Activated gamma-delta T cell treated with Interleukin-2 at 50 U/mL for 16 hours (primary cell): ENCODE results near the gene DOK5.

ENCODE experiments used
- DNase-seq: peaks from one replicate; pipeline ENCODE4 v3.0.0-alpha.2; 2020

The DOK5 gene

DNA sequence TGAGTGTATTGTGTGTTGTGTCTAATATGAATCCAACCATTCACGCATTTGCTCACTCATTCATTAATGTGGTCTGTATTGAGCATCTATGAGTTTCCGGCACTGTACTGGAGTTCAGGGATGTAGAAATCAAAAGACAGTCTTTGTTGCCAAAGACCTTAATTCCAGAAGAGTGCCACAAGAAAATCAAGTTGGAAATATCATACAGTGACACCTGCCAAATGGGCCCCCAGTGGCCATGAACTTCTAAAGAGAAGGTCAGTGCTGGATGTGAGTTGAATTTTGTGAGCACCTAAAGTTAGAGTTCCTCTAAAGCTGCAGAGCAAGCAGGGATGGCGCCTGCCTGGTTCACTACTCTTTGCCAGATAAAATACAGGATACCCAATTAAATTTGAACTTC, 175.9 kb downstream of the DOK5 start:
- no peak for DNase-seq

GRCh38 chr20:54654450-54654849, 179.1 kb downstream of the DOK5 start:
- DNase-seq: no peak

- no peak for DNase-seq
These were observed 182.0 kb downstream of the DOK5 start for GRCh38 chr20:54657268-54657826.

- no peak for DNase-seq
These were observed 183.1 kb downstream of the DOK5 start for GRCh38 chr20:54658525-54658924.

DNA sequence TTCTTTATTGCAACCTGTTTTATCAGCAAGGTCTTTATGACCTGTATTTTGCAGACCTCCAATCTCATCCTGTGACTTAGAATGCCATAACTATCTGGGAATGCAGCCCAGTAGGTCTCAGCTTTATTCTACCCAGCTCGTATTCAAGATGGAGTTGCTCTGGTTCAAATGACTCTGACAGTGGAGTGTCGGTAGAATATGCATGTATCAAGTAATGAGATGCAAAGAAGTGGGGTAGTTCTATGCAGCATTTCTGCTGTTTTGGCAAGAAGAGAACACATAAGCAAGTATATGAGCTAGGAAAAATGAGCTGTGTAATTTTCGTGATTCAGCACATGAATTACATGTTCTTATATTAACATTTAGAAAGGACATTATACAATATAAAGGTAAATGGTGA, 185.9 kb downstream of the DOK5 start:
- DNase-seq: no peak

- DNase-seq: no peak
These were observed 186.6 kb downstream of the DOK5 start for GRCh38 chr20:54661880-54662465.

DNA sequence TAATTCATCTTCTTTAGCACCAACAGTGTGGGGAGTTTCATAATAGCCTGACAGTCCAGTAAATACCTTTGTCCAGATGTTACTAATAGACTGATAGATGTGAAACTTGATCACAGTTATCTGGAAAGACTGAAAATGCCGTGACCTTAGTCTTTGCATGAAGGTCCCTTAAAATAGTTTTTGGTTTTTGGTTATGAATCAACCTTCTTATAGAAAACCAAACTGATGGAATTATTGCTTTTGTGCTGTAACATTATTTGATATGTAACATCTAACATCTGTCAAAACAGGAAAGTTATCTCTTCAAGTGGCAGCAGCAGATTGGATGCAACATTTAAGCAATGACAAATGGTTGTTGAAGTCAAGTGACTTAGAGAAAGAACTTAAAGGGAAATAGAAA, 190.4 kb downstream of the DOK5 start:
- DNase-seq: no peak

DNA sequence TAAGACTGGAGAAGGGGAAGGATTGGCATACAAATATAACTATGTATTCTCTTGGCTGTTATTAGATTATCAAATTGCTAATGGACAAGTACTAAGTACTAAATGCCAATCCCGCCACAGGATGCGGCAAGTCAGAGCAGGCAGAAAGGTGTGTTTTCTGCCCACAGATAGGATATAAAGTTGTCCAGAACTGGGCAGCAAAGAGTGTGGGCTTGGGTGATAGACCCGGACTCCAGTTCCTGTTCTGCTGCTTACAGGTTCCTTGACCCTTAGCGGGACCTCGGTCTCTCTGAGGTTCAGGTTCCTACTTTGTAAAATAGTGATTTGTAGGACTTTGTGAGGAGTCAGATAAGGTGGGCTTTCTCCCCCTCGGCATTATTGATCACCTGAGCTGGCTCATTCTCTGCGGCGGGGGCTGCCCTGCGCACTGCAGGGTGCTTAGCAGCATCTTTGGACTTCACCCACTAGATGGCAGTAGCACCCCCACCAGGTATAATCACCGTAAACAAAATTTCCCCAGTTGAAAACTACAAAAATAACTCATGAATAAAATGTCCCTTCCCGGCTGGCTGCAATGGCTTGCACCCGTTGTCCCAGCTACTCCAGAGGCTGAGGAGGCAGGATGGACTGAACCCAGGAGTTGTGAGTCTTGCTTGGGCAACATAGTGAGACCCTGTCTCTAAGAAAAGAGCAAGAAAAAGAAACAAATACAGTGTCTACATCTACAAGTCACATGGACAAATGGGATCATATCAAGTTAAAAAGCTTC, 193.1 kb downstream of the DOK5 start:
- no peak for DNase-seq

- DNase-seq: no peak
These were observed 193.6 kb downstream of the DOK5 start for GRCh38 chr20:54669040-54669363.

GRCh38 chr20:54678253-54678652, 202.9 kb downstream of the DOK5 start:
- no peak for DNase-seq

- no peak for DNase-seq
These were observed 205.0 kb downstream of the DOK5 start for GRCh38 chr20:54680439-54680838.

GRCh38 chr20:54680872-54681619, 205.7 kb downstream of the DOK5 start:
- no peak for DNase-seq

DNA sequence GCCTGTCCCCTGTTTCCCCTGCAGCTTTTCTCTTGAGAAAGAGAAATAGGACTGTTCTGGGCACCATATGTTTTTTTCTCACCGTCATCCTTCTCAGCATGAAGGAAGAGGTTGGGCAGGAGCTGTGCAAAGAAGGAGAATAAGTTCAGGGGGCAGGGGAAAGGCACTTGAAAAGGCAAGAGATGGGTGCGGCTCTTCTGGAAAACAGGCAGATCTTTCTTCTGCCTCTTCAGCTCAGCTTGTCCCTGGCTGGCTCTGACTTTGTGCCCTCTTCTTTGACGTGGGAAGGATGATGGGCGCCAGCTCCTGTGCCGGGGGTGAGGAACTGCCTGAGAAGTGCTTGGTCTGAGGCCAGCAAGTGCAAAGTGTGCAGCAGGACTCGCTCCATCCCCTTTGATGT, 206.5 kb downstream of the DOK5 start:
- DNase-seq: no peak

GRCh38 chr20:54688476-54688875, 213.1 kb downstream of the DOK5 start:
- no peak for DNase-seq

- DNase-seq: no peak
These were observed 214.9 kb downstream of the DOK5 start for GRCh38 chr20:54690323-54690722.

DNA sequence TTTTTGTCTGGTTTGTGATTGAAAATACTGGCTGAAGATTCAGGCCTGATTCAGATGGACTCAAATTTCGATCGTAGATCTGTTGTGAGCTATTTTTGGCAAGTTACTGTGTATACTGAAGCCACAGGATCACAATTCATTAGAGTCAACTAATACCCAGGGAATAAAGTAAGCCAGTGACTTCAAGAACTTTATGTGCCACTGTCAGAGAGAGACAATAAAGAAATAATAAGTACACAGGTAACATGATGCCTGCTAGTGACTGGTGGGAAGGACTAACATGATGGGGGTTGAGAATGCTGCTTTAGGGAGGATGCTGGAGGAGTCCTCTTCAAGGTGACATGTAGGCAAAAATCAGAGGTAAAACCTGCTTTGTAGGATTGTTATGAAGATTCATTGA, 215.9 kb downstream of the DOK5 start:
- DNase-seq: no peak

- no peak for DNase-seq
These were observed 216.9 kb downstream of the DOK5 start for GRCh38 chr20:54692168-54692887.

GRCh38 chr20:54694516-54694915, 219.1 kb downstream of the DOK5 start:
- DNase-seq: no peak

DNA sequence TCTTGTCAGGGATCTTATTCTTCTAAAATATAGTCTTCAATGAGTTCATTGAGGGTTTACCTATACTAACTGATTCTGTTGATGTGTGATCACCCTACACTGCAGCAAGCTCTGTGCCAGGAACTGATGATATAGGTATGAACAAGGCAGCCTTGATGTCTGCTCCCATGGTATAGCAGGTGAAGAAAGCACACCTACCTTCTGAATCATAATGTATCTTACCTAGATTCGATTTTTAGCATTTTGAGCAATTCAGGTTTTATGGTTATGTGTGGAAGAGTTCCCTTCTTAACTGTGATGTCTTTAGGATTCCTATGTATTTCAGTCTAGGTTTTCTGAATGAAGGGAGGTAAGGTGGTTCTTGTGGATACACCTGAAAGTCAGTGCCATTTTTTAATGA, 223.0 kb downstream of the DOK5 start:
- no peak for DNase-seq
